Chondrocyte (in vitro differentiated cells): ENCODE results near the gene C9orf72. TPM values are rescaled to one million over a fixed set of nuclear protein-coding genes. Genes with fewer than 3 reads are reported as not detected.
"Not testable (repeated sequence)": the region's sequence is repeated elsewhere in the genome, so short reads cannot be mapped to it uniquely, and the experiment has no call there.

ENCODE experiments used
- DNase-seq: peaks from one replicate; pipeline ENCODE4 v3.0.0; 2021; ENCODE audit warnings: mixed read lengths, low spot score
- H3K27ac Mint-ChIP-seq: one replicate; pipeline ENCODE4 v1.8.0; 2021; ENCODE audit warnings: mild to moderate bottlenecking, moderate library complexity, mixed read lengths; ENCODE audit not compliant: unreplicated experiment
- H3K27me3 Mint-ChIP-seq: 2 replicates; pipeline ENCODE4 v1.8.0; 2021; ENCODE audit warnings: low read depth, mixed read lengths
- H3K36me3 Mint-ChIP-seq: 2 replicates; pipeline ENCODE4 v1.8.0; 2021; ENCODE audit warnings: low read depth, mixed read lengths
- H3K4me1 Mint-ChIP-seq: 2 replicates; pipeline ENCODE4 v1.8.0; 2021; ENCODE audit warnings: low read depth, mild to moderate bottlenecking, mixed read lengths
- H3K4me3 Mint-ChIP-seq: one replicate; pipeline ENCODE4 v1.8.0; 2021; ENCODE audit warnings: mild to moderate bottlenecking, moderate library complexity, mixed read lengths; ENCODE audit not compliant: unreplicated experiment
- H3K9me3 Mint-ChIP-seq: 2 replicates; pipeline ENCODE4 v1.8.0; 2021; ENCODE audit warnings: low read depth, mixed read lengths
- total RNA-seq: library from RNA; stranded (reverse); gene quantifications from 3 replicates; pipeline ENCODE4 v1.2.1, GENCODE V29; 2021
- TF ChIP-seq, protein P1 (sequence below): fragments of 200-600 bp; sonication (generic); IDR thresholded peaks from 2 replicates; pipeline ENCODE4 v1.5.0; 2021; ENCODE audit warnings: antibody characterized with exemption, mild to moderate bottlenecking, moderate library complexity

C9orf72 gene
- total RNA-seq, 1 donor from 2014 or later = 9.4 TPM

DNA sequence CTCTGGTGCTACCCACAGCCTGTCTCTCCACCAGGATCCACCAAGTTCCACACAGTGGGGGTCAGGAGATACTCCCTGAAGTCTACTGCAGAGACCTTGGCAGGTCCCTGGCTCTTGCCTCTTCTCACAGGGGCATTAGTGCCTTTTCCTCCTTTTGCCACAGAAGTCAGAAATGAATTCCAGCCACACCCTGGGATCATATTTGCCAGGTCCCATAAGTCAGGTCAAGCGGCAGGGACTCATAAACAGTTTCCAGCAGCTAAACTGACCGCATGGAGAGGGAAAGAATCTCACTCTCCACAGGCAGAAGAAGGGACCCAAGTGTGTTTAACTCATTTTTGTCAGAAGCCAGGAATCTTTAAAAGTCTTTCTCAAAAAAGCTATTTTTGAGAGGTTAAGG lies 62.5 kb downstream of the C9orf72 start:
- H3K36me3 Mint-ChIP-seq = no peaks in the 10 kb centered on the region
- no peaks in the 10 kb centered on the region for H3K4me1 Mint-ChIP-seq
- no peaks in the 10 kb centered on the region for H3K9me3 Mint-ChIP-seq
- TF ChIP-seq, protein P1, sequence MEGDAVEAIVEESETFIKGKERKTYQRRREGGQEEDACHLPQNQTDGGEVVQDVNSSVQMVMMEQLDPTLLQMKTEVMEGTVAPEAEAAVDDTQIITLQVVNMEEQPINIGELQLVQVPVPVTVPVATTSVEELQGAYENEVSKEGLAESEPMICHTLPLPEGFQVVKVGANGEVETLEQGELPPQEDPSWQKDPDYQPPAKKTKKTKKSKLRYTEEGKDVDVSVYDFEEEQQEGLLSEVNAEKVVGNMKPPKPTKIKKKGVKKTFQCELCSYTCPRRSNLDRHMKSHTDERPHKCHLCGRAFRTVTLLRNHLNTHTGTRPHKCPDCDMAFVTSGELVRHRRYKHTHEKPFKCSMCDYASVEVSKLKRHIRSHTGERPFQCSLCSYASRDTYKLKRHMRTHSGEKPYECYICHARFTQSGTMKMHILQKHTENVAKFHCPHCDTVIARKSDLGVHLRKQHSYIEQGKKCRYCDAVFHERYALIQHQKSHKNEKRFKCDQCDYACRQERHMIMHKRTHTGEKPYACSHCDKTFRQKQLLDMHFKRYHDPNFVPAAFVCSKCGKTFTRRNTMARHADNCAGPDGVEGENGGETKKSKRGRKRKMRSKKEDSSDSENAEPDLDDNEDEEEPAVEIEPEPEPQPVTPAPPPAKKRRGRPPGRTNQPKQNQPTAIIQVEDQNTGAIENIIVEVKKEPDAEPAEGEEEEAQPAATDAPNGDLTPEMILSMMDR = no peak
- H3K27me3 Mint-ChIP-seq = no peaks in the 10 kb centered on the region
- H3K4me3 Mint-ChIP-seq = no peak overlapping the region
- H3K27ac Mint-ChIP-seq = no peak overlapping the region
- no peak for DNase-seq

DNA sequence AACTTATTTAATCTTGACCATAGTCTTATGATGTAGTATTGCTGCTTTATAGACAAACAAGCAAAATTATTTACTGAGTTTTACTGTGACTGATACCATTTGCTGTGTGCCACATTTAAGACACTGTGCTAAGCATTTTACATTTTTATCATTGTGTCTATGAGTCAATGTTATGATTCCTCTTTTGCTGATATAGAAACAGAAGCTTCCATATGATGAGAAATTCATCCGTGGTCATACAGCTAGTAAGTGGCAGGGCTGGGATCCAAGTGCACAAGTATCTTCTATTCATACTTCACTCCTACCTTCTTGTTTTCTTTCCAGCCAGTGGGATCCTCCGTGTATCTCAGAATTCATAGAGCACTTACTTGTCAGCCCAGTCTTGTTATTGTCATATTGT lies 66.3 kb downstream of the C9orf72 start:
- H3K9me3 Mint-ChIP-seq = peaks cover 3% of the 10 kb centered on the region
- no peak for DNase-seq
- TF ChIP-seq, protein P1 = no peak
- no peaks in the 10 kb centered on the region for H3K27me3 Mint-ChIP-seq
- no peak overlapping the region for H3K4me3 Mint-ChIP-seq
- H3K4me1 Mint-ChIP-seq = no peaks in the 10 kb centered on the region
- no peak overlapping the region for H3K27ac Mint-ChIP-seq
- peaks cover 2% of the 10 kb centered on the region for H3K36me3 Mint-ChIP-seq

DNA sequence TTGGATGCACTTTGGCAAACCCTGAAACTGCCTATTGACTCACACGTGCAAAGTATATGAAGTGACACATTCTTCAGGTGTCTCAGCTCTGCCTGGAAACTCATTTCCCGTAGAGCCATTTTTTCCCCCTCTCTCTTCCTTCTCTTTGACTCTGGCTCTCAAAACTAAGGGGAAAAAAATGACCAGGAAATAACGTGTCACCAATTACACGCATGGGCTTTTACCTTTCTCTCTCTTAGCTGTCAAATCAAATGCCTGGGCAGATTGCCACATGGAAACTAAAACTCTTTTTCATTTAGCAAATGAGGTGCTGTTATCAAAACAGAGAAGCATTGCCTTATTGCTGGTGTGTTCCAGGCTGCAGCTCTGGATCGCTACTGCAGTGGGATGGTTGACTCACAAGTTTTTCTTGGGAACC lies 67.5 kb downstream of the C9orf72 start:
- TF ChIP-seq, protein P1 = no peak
- H3K4me3 Mint-ChIP-seq = no peak overlapping the region
- no peak for DNase-seq
- no peaks in the 10 kb centered on the region for H3K4me1 Mint-ChIP-seq
- H3K27ac Mint-ChIP-seq = no peak overlapping the region
- peaks cover 3% of the 10 kb centered on the region for H3K9me3 Mint-ChIP-seq
- H3K36me3 Mint-ChIP-seq = peaks cover 2% of the 10 kb centered on the region
- H3K27me3 Mint-ChIP-seq = no peaks in the 10 kb centered on the region

DNA sequence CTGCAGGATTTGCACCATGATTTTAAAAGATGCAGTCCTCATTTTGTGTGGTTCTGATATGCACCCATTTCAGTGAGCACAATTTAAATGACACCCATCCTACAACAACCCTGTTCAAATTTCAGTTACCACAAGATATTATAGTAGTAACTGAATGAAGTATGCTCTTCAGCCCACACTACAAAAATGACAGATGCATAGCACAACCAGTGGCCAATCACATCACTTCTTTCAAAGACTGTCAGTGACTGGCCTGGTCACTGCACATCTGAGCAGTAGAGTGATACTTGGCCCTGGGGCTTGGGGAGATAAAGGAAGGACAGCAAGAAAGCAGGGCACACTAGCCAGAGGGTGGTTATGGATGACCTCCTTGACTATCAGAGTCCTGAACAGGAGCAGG lies 69.0 kb downstream of the C9orf72 start:
- peaks cover 2% of the 10 kb centered on the region for H3K36me3 Mint-ChIP-seq
- no peak overlapping the region for H3K4me3 Mint-ChIP-seq
- peaks cover 3% of the 10 kb centered on the region for H3K9me3 Mint-ChIP-seq
- no peak for DNase-seq
- no peaks in the 10 kb centered on the region for H3K27me3 Mint-ChIP-seq
- TF ChIP-seq, protein P1 = no peak
- H3K4me1 Mint-ChIP-seq = peaks cover 3% of the 10 kb centered on the region
- H3K27ac Mint-ChIP-seq = no peak overlapping the region

DNA sequence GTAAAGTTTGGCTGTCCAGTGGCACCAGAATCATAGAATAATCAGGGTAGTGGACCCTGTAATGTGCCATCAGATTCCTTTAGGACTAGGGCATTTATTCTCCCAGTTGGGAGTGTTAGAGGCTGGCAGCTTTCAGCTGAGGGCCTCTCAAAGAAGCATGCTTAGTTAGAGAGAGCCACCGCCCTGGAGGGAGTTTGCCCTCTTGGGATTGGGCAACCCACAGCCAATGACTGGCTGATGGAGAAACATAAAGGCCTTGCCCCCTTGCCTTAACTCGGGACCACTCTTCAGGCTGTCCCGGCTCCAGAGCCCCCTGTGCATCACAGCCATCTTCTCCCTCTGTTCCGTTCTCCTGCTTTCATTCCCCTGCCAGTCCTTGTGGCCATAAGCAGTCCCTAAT lies 69.7 kb downstream of the C9orf72 start:
- no peak overlapping the region for H3K27ac Mint-ChIP-seq
- H3K27me3 Mint-ChIP-seq = no peaks in the 10 kb centered on the region
- H3K9me3 Mint-ChIP-seq = peaks cover 3% of the 10 kb centered on the region
- TF ChIP-seq, protein P1 = no peak
- peaks cover 4% of the 10 kb centered on the region for H3K4me1 Mint-ChIP-seq
- no peak overlapping the region for H3K4me3 Mint-ChIP-seq
- no peak for DNase-seq
- H3K36me3 Mint-ChIP-seq = peaks cover 2% of the 10 kb centered on the region

DNA sequence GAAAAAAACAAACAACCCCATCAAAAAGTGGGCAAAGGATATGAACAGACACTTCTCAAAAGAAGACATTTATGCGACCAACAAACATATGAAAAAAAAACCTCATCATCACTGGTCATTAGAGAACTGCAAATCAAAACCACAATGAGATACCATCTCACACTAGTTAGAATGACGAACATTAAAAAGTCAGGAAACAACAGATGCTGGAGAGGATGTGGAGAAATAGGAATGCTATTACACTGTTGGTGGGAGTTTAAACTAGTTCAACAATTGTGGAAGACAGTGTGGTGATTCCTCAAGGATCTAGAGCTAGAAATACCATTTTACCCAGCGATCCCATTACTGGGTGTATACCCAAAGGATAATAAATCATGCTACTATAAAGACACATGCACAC lies 72.4 kb downstream of the C9orf72 start:
- not testable (repeated sequence) for H3K36me3 Mint-ChIP-seq, H3K4me1 Mint-ChIP-seq, H3K27ac Mint-ChIP-seq, DNase-seq, H3K9me3 Mint-ChIP-seq, H3K27me3 Mint-ChIP-seq, H3K4me3 Mint-ChIP-seq
